ENCODE measurements around the gene PLCD3.
A peak's percentile ranks its signal among the peaks of the same experiment; 100 is the strongest.

The PLCD3 gene

DNA sequence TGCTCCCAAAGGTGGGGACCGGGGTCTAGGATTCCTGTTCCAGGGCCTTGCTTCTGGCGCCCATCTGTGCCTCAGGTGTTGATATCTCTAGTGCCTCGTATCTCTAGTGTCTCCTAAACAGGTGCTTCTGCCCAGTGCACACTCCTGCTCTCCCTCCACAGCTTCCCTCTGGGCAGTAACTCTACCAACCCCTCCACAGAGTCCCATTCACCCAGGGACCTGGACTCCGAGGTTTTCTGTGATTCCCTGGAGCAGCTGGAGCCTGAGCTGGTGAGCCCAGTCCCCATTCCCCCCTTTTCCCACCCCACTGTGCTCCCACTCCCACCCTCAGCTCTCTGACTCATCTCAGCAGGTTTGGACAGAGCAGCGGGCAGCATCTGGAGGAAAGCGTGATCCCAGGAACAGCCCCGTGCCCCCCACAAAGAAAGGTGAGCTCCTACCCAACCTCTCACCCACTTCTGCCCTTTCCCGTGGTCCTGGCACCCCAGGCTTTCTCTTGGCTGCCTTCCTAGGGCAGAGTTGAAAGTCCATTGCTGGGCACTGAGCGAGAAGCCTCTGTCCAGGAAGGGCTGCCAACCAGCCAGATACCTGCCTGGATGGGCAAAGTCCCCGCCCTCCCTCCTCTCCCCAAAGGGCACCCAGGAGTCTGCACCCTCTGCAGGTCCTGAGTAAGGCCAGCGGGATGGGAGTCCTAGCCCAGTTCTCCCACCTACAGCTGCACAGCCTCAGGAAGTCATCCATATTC is 5.4 kb upstream of the PLCD3 start:
- Histone ChIP-seq H3K36me3 (no peaks in the 10 kb centered on the region), H3K4me1 (no peaks in the 10 kb centered on the region), H3K9me3 (no peaks in the 10 kb centered on the region), H3K27me3 (no peaks in the 10 kb centered on the region), H3K4me3 (ENCODE audit: low read depth, low read length) (no peak overlapping the region)
- TF ChIP-seq, protein P1, sequence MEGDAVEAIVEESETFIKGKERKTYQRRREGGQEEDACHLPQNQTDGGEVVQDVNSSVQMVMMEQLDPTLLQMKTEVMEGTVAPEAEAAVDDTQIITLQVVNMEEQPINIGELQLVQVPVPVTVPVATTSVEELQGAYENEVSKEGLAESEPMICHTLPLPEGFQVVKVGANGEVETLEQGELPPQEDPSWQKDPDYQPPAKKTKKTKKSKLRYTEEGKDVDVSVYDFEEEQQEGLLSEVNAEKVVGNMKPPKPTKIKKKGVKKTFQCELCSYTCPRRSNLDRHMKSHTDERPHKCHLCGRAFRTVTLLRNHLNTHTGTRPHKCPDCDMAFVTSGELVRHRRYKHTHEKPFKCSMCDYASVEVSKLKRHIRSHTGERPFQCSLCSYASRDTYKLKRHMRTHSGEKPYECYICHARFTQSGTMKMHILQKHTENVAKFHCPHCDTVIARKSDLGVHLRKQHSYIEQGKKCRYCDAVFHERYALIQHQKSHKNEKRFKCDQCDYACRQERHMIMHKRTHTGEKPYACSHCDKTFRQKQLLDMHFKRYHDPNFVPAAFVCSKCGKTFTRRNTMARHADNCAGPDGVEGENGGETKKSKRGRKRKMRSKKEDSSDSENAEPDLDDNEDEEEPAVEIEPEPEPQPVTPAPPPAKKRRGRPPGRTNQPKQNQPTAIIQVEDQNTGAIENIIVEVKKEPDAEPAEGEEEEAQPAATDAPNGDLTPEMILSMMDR (IDR thresholded peaks at IDR 0.05; ENCODE audit: low read depth, low read length), result no peak
- no peak for DNase-seq

DNA sequence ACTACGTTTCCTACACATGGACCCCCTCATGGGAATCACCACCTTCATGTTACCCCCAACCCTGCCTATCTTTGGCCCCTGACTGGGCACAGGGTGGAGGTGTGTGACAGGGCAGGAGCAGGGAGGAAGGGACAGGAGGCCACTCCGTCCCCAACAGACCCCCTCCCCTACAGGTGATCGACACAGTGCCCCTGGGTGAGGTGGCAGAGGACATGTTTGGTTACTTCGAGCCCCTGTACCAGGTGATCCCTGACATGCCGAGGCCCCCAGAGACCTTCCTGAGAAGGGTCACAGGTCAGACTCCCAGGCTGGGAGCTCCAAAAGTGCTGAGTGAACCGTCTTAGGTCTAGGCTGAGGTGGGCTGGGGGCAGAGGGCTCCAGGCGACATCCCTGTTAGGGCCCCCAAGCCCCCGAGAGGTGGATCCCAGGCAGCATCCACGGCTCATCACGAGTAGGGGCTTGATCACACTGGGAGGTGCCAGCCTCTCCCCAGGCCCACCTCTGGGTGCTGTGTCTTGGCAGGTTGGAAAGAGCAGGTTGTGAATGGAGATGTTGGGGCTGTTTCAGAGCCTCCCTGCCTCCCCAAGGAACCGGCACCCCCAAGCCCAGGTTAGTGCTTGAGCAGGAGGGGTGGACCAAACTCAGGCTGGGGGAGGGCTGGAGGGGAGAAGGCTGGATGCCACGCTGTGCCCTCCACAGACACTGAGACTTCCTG is 4.7 kb upstream of the PLCD3 start:
- TF ChIP-seq, protein P1 (IDR thresholded peaks at IDR 0.05; ENCODE audit: low read depth, low read length), result no peak
- H3K36me3 ChIP-seq, result no peaks in the 10 kb centered on the region
- no peak for DNase-seq
- H3K4me3 ChIP-seq (ENCODE audit: low read depth, low read length), result no peak overlapping the region
- H3K27me3 ChIP-seq, result no peaks in the 10 kb centered on the region
- no peaks in the 10 kb centered on the region for H3K9me3 ChIP-seq
- H3K4me1 ChIP-seq, result no peaks in the 10 kb centered on the region

DNA sequence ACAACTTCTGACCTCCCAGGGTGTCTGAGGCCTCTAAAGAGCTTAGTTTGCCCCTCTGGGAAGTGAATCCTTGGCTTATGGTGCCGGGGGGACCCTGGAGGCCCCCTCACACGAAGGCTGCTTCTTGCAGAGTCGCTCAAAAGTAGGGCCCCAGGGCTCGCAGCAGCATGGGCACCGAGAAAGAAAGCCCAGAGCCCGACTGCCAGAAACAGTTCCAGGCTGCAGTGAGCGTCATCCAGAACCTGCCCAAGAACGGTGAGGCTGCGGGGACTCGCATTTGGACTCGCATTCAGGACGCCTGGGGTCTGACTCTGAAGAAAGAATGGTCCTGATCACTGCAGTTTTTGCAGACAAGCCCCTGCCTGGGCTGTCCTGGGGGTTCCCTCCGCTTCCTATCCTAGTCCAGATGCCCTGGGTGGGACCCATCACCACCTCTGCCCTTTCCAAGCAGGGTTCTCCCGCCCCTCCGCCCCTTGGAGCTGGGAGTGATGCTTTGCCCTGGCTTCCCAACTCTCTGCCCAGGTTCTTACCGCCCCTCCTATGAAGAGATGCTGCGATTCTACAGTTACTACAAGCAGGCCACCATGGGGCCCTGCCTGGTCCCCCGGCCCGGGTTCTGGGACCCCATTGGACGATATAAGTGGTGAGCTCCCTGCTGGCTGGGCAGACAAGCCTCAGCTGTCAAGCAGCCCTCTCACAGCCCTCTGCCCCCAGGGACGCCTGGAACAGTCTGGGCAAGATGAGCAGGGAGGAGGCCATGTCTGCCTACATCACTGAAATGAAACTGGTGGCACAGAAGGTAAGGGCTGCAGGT is 3.9 kb upstream of the PLCD3 start:
- no peaks in the 10 kb centered on the region for H3K36me3 ChIP-seq
- H3K27me3 ChIP-seq, result no peaks in the 10 kb centered on the region
- no peaks in the 10 kb centered on the region for H3K9me3 ChIP-seq
- no peaks in the 10 kb centered on the region for H3K4me1 ChIP-seq
- peak overlapping the region; percentile 60 for H3K4me3 ChIP-seq (ENCODE audit: low read depth, low read length)
- peak; percentile 30 for DNase-seq
- TF ChIP-seq, protein P1 (IDR thresholded peaks at IDR 0.05; ENCODE audit: low read depth, low read length), result no peak

DNA sequence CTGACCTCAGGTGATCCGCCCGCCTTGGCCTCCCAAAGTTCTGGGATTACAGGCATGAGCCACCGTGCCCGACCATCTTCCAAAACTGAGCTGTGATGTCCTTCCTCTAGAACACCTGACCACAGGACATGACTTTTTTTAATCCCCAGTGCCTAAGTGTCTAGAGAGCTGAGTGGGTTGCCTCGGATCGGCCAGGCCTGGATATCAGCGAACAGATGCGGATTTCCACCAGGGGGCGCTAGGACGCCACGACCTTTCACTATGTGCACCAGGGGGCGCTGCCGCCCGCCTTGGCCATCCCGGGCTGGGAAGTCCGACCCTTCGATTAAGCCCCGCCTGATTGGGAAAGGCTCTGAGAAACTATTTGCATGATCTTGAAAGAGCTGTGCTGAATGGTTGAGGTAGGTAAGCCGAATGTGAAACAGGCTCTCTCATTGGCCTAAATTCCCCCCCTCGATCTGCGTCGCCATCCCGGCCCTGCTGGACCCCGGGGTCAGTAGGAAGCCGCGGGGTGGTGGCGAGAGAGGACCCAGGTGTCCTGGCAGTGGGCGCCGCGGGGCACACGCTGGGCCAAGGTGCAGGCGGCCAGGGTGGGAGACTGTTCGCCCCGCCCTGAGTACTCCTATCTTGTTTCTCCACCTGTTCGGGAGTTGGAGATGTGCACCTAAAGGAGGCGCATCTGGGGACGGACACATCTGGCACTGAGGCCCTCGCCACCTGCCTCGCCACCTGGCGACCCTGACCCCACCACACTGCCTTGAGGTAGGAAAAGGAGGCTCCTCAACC is 3.1 kb upstream of the PLCD3 start, which contains the start of gene ACBD4:
TSS of gene ACBD4 (plus strand) at position 496 of the 786 bp plus-strand sequence. CDS start 458 bp downstream, outside the sequence.
- TF ChIP-seq, protein P1 (IDR thresholded peaks at IDR 0.05; ENCODE audit: low read depth, low read length), result peak; percentile 100
- peak within 1 kb of the TSS; percentile 60 for H3K4me3 ChIP-seq (ENCODE audit: low read depth, low read length)
- H3K4me1 ChIP-seq, result no peaks in the 10 kb centered on the region
- no peaks in the 10 kb centered on the region for H3K27me3 ChIP-seq
- peak; percentile 96 for DNase-seq
- no peaks in the 10 kb centered on the region for H3K36me3 ChIP-seq
- no peaks in the 10 kb centered on the region for H3K9me3 ChIP-seq

DNA sequence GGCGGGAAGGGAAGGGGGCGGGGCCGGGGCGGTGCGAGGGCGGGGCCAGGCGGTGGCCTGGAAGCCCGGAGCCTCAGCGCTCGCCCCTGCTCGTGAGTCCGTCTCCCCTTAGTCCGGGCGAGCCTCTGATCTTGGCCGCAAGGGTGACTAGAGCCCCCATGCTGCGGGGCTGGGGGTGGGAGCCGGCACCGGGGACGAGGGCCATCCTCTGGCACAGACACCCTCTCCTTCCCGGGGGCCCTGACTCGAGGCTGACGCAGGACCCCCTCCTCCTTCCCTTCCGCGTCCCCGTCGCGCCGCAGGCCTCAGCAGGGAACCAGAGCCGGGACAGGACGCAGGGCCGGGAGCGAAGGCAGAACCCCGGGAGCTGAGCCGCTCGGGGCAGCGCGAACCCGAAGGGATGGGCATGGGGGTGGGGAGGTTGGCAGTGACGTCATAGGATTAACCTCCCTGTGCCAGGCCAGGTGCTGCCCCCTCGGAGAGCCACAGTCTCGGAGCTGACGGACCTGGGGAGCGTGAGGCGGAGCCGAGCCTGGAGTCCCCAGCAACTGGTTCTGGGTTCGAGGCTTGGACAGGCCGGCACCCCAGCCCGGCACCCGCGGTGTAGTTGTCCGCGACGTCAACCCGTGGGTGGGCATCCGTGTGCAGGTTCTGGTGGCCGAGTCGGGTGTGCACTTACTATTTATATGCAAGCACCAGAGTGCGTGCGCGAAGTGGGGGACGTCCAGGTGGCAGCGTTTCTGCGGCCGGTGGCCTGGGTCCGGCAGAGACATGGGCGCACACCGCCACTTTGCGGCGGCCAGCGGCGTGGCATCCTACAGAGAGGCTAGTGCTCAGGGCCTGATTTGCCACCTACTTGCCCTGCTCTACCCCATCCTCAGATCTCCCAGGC is 503 bp upstream of the PLCD3 start:
- TF ChIP-seq, protein P1 (IDR thresholded peaks at IDR 0.05; ENCODE audit: low read depth, low read length), result peak; percentile 80
- Histone ChIP-seq H3K27me3 (no peaks in the 10 kb centered on the region), H3K9me3 (no peaks in the 10 kb centered on the region), H3K4me3 (ENCODE audit: low read depth, low read length) (peak overlapping the region; percentile 71), H3K4me1 (no peaks in the 10 kb centered on the region), H3K36me3 (no peaks in the 10 kb centered on the region)
- DNase-seq, result peak; percentile 88

Measured in BE2C (cell line).